ENCODE measurements around the gene GBP4. TPM values are rescaled to one million over a fixed set of nuclear protein-coding genes. Genes with fewer than 3 reads are reported as not detected.

The GBP4 gene
- total and polyA plus RNA-seq, 2 experiments from 2014 or later = 0.03 TPM; not detected in 1

DNA sequence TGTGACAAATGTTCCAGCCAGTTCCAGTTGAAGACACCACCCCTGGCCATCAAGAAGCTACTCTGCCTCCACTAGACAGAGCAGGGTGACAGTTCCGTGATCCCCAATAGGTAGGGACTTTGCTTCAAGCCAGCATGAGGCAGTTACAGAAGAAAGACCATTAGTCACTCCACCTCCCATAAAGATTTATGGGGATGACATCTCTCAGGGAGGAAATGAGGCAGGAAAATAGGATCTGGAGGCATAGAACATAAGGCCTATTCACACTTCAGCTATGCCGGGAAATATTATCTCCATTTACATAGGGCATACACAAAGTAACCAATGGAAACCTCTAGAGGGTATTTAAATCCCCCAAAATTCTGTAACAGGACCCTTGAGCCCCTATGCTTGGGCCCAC lies 19.4 kb downstream of the GBP4 start (continued):
- TF ChIP-seq, protein P1, sequence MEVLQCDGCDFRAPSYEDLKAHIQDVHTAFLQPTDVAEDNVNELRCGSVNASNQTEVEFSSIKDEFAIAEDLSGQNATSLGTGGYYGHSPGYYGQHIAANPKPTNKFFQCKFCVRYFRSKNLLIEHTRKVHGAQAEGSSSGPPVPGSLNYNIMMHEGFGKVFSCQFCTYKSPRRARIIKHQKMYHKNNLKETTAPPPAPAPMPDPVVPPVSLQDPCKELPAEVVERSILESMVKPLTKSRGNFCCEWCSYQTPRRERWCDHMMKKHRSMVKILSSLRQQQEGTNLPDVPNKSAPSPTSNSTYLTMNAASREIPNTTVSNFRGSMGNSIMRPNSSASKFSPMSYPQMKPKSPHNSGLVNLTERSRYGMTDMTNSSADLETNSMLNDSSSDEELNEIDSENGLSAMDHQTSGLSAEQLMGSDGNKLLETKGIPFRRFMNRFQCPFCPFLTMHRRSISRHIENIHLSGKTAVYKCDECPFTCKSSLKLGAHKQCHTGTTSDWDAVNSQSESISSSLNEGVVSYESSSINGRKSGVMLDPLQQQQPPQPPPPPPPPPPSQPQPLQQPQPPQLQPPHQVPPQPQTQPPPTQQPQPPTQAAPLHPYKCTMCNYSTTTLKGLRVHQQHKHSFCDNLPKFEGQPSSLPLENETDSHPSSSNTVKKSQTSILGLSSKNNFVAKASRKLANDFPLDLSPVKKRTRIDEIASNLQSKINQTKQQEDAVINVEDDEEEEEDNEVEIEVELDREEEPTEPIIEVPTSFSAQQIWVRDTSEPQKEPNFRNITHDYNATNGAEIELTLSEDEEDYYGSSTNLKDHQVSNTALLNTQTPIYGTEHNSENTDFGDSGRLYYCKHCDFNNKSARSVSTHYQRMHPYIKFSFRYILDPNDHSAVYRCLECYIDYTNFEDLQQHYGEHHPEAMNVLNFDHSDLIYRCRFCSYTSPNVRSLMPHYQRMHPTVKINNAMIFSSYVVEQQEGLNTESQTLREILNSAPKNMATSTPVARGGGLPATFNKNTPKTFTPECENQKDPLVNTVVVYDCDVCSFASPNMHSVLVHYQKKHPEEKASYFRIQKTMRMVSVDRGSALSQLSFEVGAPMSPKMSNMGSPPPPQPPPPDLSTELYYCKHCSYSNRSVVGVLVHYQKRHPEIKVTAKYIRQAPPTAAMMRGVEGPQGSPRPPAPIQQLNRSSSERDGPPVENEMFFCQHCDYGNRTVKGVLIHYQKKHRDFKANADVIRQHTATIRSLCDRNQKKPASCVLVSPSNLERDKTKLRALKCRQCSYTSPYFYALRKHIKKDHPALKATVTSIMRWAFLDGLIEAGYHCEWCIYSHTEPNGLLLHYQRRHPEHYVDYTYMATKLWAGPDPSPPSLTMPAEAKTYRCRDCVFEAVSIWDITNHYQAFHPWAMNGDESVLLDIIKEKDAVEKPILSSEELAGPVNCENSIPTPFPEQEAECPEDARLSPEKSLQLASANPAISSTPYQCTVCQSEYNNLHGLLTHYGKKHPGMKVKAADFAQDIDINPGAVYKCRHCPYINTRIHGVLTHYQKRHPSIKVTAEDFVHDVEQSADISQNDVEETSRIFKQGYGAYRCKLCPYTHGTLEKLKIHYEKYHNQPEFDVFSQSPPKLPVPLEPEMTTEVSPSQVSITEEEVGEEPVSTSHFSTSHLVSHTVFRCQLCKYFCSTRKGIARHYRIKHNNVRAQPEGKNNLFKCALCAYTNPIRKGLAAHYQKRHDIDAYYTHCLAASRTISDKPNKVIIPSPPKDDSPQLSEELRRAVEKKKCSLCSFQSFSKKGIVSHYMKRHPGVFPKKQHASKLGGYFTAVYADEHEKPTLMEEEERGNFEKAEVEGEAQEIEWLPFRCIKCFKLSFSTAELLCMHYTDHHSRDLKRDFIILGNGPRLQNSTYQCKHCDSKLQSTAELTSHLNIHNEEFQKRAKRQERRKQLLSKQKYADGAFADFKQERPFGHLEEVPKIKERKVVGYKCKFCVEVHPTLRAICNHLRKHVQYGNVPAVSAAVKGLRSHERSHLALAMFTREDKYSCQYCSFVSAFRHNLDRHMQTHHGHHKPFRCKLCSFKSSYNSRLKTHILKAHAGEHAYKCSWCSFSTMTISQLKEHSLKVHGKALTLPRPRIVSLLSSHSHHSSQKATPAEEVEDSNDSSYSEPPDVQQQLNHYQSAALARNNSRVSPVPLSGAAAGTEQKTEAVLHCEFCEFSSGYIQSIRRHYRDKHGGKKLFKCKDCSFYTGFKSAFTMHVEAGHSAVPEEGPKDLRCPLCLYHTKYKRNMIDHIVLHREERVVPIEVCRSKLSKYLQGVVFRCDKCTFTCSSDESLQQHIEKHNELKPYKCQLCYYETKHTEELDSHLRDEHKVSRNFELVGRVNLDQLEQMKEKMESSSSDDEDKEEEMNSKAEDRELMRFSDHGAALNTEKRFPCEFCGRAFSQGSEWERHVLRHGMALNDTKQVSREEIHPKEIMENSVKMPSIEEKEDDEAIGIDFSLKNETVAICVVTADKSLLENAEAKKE (CRISPR knock-in tag; IDR thresholded peaks at IDR 0.05) = no peak
- TF ChIP-seq, protein P2, sequence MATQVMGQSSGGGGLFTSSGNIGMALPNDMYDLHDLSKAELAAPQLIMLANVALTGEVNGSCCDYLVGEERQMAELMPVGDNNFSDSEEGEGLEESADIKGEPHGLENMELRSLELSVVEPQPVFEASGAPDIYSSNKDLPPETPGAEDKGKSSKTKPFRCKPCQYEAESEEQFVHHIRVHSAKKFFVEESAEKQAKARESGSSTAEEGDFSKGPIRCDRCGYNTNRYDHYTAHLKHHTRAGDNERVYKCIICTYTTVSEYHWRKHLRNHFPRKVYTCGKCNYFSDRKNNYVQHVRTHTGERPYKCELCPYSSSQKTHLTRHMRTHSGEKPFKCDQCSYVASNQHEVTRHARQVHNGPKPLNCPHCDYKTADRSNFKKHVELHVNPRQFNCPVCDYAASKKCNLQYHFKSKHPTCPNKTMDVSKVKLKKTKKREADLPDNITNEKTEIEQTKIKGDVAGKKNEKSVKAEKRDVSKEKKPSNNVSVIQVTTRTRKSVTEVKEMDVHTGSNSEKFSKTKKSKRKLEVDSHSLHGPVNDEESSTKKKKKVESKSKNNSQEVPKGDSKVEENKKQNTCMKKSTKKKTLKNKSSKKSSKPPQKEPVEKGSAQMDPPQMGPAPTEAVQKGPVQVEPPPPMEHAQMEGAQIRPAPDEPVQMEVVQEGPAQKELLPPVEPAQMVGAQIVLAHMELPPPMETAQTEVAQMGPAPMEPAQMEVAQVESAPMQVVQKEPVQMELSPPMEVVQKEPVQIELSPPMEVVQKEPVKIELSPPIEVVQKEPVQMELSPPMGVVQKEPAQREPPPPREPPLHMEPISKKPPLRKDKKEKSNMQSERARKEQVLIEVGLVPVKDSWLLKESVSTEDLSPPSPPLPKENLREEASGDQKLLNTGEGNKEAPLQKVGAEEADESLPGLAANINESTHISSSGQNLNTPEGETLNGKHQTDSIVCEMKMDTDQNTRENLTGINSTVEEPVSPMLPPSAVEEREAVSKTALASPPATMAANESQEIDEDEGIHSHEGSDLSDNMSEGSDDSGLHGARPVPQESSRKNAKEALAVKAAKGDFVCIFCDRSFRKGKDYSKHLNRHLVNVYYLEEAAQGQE (IDR thresholded peaks at IDR 0.05; ENCODE audit: unreplicated experiment) = no peak

DNA sequence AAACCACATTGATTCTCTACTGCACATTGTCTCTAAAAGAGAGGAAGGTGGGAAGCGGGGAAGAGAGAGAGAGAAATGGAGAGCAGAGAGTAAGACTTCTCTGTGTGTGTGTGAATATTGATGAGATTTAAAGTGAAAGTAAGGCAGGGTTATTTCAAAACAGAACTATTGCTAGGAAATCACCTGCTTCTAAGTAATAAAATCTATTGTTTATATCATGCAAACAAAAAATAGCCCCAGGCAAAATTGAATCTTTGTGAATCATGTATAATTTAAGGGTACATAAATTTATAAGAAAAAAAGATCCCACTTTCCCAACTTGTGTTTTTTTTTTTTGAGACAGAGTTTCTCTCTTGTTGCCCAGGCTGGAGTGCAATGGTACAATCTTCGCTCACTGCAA lies 21.8 kb downstream of the GBP4 start:
- Histone ChIP-seq H3K4me1 (ENCODE audit: insufficient read depth) (no peaks in the 10 kb centered on the region), H3K79me2 (replicated peaks; ENCODE audit: insufficient read depth) (no peaks in the 10 kb centered on the region), H3K27ac (ENCODE audit: low read depth) (no peak overlapping the region), H3K4me2 (no peak overlapping the region), H3K27me3 (ENCODE audit: insufficient read depth) (no peaks in the 10 kb centered on the region), H4K20me1 (replicated peaks; ENCODE audit: insufficient read depth) (no peaks in the 10 kb centered on the region), H3K9me2 (ENCODE audit: insufficient read depth) (no peaks in the 10 kb centered on the region), H3K4me3 (no peak overlapping the region), H2AFZ (no peak overlapping the region), H3K36me3 (ENCODE audit: insufficient read depth) (no peaks in the 10 kb centered on the region), H3F3A (replicated peaks; ENCODE audit: low read depth) (no peaks in the 10 kb centered on the region)
- Mint-ChIP-seq H3K4me1 (no peaks in the 10 kb centered on the region), H3K36me3 (ENCODE audit: low read depth) (no peaks in the 10 kb centered on the region), H3K9me3 (no peaks in the 10 kb centered on the region), H3K27ac (no peak overlapping the region), H3K4me3 (no peak overlapping the region), H3K27me3 (ENCODE audit: insufficient read depth, low read depth, poor library complexity) (peaks cover 2% of the 10 kb centered on the region)
- no peak for DNase-seq (ENCODE audit: low spot score)
- no peak for ATAC-seq
- TF ChIP-seq CREB1 (CRISPR knock-in tag; IDR thresholded peaks at IDR 0.05; ENCODE audit: low read depth) = no peak
- TF ChIP-seq NANOG (IDR thresholded peaks at IDR 0.05; ENCODE audit: borderline replicate concordance) = no peak
- no peak for TF ChIP-seq JUNB (IDR thresholded peaks at IDR 0.05; ENCODE audit: unreplicated experiment)
- TF ChIP-seq, protein P1 (CRISPR knock-in tag; IDR thresholded peaks at IDR 0.05) = no peak
- no peak for TF ChIP-seq ZNF114 (CRISPR knock-in tag; IDR thresholded peaks at IDR 0.05)
- no peak for TF ChIP-seq POLR2AphosphoS5 (IDR thresholded peaks at IDR 0.05; ENCODE audit: low read depth)
